ENCODE measurements around the gene TMEM169.
"Not testable (repeated sequence)": the region's sequence is repeated elsewhere in the genome, so short reads cannot be mapped to it uniquely, and the experiment has no call there.

The TMEM169 gene

DNA sequence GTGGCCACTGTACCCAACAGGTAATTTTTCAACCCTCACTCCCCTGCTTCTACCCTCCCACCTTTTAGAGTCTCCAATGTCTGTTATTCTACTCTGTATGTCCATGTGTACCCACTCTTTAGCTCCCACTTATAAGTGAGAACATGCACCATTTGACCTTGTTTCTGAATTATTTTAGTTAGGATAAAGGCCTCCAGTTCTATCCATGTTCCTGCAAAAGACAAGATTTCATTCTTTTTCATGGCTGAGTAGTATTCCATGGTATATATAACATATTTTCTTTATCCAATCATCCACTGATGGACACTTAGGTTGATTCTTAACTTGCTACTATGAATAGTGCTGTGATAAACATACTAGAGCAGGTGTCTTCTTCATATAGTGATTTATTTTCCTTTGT, 9.2 kb upstream of the TMEM169 start:
- DNase-seq: no peak

DNA sequence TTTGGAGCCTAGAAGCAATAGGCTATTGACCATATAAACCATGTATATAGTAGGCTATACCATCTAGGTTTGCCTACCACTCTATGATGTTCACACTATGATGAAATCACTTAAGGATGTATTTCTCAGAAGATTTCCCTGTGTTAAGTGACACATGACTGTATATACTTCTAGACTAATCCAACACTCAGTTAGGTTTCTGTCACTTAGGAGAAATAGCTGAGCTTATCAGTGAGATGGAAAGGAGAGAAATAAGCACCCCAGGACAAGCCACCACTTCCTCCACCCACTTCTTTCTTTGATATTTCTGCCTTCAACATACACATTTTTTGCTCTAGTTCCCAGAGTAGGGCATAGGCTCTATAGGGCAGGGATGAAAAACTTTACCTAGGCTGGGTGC, 7.9 kb upstream of the TMEM169 start:
- DNase-seq: no peak

DNA sequence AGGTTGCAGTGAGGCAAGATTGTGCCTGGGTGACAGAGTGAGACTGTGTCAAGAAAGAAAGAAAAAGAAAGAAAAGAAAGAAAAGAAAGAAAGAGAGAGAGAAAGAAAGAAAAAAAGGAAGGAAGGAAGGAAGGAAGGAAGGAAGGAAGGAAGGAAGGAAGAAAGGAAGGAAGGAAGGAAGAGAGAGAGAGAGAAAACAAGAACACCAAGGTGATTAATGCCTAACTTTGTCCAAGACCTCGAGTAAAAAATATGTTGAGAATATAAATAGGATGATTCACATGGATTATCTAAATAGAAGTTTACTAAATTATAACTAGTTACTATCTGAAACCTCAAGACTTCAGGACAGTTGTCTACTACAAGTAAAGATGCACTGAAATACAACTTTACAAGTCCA, 7.3 kb upstream of the TMEM169 start:
- no peak for DNase-seq

DNA sequence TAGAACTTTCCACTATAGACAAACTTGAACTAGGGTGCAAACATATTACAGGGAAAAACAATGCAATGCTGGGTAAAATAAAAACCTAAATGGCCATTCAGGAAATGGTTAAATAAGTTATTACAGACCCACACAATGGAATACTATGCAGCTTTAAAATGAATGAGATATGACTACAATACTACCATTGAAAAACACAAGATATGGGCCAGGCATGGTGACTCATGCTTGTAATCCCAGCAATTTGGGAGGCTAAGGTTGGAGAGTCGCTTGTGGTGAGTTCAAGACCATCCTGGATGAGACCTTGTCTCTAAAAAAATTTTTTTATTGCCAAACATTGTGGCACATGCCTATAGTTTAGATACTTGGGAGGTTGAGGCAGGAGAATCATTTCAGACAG, 6.9 kb upstream of the TMEM169 start:
- no peak for DNase-seq

DNA sequence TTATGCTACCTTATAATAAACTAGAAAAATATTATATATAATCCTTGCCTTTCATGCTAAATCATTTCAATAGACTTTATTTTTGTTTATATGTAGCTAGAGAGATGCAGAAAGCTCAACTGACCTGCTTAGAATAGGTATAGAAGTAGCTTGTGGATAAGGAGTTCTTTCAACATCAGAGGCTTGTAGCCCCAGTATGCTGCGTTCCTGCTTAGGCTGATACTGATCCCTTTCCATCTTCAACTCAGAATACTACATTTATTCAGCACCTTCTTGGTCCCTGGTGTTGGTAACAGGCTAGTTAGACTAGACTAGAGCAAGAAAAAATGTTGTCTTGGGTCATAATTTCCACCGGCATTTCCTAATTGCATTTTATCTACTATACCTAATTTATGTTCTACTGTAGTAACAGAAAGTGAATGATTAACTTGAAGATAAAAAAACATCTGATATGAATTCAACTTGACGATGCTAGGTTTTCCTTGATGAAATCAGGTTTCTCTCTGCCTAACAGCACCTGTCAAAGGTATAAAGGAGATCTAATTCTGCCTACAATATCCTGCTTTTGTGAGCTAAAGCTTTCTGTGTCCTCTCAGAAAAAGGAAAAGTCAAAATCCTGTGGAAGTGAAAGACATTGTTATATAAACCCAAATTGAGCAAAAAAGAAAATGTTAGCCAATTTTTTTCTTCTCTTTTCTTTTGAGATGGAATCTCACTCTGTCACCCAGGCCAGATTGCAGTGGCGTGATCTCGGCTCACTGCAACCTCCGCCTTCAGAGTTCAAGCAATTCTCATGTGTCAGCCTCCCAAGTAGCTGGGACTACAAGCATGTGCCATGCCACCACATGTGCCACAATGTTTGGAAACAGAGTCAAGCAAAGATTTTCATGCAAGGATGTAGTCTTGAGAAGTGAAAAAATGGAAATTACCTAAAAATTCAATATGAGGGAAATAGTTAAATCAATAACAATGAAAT, 5.9 kb upstream of the TMEM169 start:
- no peak for DNase-seq

DNA sequence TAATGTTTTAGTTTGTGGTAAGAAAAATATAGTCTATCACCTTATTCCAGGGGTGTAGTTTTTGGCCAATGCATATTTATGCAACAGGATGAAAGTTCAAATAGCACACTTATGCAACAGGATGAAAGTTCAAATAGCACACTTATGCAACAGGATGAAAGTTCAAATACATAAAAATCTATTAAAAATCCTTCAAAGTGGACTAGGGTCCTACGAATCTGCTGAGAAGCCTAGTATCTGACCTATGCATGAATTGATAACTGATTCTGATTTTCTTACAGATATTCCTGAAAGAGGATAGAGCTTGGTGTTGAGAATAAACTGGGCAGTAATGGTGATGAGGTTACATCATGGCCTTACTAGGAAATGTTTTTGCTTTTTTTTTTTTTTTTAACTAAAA, 2.9 kb upstream of the TMEM169 start:
- no peak for DNase-seq

DNA sequence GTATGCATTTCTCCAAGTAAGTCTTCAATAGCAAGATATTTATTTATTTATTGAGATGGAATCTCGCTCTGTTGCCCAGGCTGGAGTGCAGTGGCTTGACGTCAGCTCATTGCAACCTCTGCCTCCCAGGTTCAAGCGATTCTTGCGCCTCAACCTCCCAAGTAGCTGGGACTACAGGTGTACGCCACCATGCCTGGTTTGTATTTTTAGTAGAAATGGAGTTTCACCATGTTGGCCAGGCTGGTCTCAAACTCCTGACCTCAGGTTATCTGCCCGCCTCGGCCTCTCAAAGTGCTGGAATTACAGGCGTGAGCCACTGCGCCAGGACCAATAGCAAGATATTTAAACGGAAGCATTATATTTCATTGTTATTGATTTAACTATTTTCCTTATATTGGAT, 1.7 kb upstream of the TMEM169 start:
- DNase-seq: not testable (repeated sequence)

DNA sequence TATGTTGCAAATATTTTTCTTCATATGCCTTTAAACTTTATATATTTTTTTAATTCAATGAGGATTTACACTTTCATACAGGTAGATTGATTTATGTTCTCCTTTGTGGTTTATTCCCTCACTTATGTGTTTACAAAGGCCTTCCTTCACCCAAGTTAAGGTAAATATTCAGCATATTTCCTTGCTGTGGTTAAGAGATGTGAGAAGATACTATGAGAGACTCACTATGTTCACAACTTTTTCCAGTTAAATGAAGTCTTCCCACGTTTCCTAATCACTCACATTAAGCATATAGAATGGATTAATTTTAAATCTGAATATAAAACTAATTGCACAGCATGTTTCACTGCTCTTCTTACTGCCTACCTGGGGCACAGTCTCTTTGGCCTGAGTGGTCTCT, 707 bp upstream of the TMEM169 start:
- DNase-seq: no peak

DNA sequence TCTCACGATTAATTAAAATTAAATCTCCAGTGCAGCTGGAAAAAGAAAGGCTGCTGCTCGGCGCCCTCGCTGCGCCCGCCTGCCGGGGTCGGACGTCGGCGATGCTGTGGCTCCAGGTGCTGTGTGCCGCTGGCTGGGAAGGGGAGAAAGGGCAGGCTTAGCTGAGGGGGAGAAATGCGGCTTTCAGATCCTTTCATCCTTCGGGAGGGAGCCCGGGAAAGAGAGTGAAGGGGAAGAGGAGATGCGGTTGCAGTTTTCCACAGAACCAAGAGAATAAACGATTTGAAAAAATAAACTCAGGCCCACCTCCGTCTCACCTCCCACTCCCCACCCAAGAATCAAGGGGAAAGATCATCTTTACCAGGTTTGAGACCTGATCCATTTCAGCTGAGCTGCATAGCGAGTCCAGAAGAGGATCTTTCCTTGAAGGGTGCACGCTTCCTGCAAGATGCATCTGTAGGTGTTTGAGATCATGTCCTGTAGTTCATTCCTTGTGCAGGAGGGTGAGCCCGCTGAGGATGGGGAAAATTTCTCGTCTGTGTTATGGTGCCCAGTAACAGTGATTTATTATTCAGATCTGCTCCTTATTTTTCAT, 495 bp downstream of the TMEM169 start:
- DNase-seq: peak; percentile 63

DNA sequence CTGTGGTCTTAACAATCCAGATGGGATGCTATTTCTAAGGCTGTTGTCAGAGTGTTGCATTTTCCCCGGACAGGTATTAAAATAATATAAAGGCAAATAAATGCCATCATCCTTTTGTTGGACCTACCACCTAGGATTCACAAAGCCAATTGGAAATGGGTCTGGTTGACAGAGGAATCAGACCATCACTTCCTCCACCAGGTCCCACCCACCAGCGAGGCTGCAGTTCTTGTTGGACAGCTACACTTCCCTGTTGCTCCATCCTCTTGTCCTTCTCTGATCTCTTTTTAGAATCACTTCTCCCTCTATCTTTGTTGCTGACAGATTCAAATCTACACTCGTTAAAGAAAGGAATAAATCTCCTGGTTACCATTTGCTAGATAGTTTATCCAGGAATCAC, 1.1 kb downstream of the TMEM169 start:
- DNase-seq: peak; percentile 49

DNA sequence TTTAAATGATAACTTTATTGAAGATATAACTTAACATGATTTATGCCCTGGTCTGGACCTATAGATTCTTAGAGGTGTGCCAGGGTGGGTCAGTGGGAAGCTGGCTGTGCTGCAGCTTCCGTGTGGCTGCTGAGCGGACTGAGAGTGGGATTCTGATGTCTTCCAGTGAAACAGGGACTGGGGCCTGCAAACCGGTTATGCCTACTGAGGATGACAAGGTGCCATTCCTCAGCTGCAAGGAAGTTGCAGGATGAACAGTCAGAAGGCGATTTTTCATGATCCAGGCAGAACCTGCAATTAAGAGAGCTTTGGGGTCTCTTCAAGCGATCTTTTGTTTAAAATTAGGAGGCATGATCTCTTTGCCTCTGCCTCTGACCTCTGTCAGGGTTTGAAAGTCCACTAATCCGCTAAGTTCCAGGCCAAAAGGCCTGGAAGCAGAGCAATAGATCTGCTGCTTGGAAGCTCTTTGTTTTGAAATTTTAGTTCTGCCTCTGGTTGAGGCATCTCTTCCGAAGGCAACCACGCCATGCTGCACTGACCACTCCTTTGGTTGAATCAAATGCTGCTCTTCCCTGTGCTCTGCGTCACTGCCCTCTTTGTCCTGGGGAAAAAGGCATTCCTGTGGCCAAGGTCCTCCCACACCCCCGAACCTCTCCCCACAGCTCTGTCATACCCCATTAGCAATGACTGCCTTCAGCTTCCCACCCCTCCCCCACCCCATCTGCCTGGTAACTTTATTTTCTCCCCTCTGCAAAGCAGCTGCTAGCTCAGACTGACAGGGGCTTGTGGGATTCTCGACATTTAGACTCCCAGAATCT, 2.0 kb downstream of the TMEM169 start:
- peak; percentile 87 for DNase-seq

DNA sequence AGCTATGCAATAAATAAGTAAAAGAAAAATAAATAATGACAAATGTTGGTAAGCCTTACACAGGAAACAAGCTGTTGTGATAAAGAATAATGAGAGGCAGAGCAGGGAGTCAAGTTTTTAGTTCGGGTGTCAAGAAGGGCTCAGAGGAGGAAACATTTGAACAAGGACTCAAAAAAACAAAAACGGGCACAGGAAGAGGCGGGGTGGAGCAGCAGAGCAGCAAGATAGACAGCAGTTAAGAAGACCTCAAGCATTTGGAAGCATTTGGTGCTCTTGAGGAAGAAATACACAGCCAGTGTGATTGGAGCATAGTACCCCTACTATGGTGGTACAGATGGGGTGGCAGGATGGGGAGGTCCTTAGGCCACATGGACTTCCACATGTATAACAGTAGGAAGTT, 2.8 kb downstream of the TMEM169 start:
- DNase-seq: peak; percentile 88

DNA sequence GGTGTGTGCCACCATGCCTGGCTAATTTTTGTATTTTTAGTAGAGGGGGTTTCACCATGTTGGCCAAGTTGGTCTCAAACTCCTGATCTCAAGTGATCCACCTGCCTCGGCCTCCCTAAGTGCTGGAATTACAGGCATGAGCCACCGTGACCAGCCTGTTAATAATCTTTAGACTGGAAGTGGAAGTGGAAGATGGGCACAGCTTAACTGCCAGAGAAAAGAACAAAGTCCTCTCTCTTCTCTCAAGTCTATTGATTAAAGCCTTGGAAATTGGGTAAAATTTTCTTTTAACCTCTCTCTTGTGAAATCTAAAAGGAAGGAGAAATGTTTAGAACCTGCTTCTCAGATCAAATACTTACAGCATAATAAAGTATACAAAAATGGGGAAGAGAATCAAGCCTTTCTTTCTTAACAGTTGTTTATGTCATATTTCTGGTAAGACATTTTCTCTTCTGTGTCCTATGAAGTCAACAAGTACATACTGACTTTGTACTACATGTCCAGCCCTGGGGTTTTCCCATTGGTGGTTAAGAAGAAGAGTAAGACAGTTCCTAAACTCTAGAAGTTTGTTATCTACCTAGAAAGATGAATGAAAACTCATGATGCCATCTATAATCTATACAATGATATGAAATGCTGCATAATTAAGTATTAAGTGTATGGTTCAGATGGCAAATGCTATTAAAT, 4.6 kb downstream of the TMEM169 start:
- DNase-seq: no peak

DNA sequence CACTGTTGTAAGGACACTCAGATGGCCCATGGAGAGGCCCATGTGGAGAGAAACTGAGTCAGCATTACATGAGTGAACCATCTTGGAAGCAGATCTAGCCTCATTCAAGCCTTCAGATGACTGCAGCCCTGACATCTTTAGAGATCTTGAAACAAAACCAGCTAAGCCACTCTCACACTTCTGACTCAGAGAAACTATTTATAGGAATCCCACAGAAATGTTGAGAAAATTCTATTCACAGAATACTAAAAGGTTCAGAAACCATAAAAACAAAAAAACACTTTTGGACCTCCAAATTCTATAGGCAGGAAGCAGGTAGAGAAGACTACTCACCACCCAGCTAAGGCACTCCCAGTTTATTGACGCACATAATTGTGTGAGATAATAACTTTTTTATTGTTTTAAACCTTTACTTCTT, 8.7 kb downstream of the TMEM169 start:
- DNase-seq: no peak

DNA sequence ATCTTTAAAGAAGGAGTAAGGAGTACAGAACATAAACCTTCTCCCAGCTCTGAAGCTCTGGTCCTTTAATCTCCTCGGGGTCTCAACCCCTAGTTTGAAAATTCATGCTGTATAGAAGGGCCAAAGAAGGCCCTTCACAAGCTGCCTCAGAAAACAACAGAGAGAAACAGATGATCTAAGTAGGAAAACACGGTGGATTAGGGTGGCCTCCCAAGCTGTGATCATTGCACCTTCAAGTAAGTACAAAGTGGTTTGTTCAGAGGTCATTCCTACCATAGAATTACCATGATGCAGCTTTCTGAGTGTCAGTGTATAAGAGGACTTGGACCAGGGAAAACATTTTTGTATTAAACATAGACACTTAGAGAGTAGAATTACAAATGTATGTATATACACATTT, 10.9 kb downstream of the TMEM169 start:
- no peak for DNase-seq

DNA sequence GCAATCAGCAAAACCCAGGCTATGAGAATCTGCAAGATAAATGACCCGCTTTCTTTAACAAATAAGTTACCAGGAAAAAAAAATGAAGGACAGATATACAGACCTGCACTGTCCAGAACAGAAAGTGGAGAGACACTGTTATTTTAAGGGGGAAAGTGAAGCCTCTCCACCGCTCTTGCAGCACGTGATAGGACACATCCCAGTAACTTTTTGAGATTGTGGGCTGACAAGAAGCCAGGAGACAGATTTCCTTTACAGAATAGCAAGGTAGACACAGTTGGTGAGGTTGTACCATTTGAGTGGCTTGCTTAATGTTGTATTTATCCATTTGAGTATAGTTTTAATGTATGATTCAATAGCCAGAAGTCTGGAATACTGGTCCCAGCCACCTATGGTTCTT, 13.0 kb downstream of the TMEM169 start:
- no peak for DNase-seq

DNA sequence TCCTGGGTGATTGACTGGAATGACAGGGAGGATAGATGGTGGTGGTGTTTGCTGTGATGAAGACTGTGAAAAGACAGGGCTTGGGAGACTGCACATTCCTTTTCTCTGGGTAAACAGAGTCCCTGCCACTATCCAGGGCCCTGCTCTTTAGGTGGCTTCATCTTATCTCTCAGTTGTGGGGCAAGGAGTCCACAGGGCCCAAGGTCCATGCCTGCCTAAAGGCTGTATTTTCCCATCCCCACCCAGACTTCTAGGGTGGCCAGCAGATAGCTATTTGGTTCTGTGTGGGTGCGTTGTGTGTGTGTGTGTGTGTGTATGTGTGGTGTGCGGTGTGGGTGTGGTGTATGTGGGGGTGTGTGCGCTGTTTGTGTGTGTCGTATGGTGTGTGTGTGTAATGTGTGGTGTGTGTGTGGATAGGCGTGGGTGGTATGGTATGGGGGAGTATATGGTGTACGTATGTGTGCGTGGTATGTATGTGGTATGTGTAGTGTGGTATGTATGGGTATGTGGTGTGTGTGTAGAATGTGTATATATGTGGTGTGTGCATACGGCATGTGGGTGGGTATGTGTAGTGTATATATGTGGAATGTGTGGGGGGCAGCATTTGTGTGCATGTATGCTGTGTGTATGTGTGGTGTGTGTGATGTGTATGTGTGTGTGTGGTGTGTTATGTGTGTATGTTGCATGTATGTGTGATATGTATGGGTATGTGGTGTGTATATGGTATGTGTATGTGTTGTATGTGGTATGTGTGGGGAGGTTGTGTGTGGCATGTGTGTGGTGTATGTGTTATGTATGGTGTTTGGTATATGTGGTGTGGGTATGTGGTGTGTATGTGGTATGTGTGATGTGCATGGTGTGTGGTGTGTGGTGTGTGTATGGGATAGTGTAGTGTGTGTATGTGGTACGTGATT, 17.0 kb downstream of the TMEM169 start:
- no peak for DNase-seq

DNA sequence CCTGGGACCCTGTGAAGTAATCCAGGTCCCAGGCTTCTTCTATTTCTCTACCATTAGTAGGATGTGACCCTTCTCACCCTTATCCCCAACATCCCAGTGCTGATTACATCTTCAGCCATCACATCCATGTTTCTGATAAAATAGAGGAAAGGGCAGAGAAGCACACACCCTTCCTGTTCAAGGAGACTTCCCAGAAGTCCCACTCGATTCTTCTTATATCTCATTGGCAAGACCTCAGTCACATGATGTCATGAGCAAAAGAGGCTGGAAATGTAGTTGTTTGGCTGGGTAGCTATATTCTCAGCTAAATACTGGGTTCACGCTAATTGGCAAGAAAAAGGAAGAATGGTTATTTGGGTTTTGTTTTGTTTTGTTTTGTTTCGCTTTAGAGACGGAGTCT, 19.4 kb downstream of the TMEM169 start:
- no peak for DNase-seq

DNA sequence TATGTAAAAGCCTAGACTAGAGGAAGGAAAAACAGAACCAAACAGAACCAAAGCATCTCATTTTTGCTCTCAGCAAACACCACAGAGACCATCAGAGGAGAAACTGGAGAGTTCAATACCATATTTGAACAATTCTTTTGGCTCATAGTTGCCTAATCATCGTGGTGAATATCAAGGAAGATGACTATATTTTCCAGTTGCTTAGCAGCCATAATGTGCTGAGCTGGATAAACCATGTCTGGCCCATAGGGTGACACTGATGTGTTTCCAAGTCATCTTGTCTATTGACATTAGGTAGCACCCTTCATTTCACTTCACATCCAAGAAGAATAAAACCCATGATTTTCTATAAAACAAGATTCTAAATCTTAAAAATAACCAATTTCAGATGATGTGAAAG, 21.5 kb downstream of the TMEM169 start:
- DNase-seq: no peak

DNA sequence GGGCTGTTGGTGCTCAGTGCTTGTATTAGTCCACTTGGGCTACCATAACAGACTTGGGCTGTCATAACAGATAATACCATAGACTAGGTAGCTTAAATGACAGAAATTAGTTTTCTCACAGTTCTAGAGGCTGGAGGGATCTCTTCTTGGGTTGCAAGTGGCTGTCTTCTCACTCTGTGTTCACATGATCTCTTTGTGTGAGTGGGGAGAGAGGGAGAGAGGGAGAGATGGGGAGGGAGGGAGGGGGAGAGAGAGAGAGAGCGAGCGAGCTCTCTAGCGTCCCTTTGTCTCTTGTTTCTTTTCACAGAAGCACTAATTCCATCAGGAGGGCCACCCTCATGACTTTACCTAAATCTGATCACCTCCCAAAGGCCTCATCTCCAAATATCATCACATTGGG, 23.0 kb downstream of the TMEM169 start:
- no peak for DNase-seq

DNA sequence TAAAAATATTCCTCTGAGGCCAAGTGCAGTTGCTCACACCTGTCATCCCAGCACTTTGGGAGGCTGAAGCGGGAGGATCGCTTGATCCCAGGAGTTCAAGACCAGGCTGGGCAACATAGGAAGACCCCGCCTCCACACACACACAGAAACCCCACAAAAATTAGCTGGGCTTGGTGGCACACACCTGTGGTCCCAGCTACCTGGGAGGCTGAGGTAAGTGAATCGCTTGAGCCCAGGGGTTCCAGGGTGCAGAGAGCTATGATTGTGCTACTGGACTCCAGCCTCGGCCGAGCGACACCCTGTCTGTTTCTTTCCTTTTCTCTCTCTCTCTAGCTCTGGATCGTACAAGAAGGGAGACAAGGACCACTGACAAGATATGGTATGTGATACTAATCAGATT, 25.6 kb downstream of the TMEM169 start:
- DNase-seq: no peak

DNA sequence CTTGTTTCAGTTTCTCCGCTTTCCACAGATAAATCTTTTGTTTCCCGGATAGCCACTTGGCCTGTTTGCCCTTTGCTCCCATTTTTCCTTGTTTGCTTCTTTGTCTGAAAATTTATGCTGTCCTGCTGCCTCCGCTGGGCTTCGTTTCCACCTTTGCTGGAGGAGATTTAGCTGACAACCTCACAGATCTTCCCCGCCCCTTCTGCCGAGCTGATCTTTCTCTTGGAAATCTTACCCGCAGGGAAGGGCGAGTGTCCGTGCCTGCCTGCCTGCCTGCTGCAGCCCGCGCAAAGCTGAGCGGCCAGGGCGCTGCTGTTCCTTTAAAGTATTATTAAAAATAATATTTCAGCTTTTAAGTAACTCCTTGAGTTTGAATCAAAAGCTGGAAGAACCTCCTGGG, 26.0 kb downstream of the TMEM169 start:
- DNase-seq: no peak
